ENCODE data around the gene SPATA13.

The SPATA13 gene

DNA sequence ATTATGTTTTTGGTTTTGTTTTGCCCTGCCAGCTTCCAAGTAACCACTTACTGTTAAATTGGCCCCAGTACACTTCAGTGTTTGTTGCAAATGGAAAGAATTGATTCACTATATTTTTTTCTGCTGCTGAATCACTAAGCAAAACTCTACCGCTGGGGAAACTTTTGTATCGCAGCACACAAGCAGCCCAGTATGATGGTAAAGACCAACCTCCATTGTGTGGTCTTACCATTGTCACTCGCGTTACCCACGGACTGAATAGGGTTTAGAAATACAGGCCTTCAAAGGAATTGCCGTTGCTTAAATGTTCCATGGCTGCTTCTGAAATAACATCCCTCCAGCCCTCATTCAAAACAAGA lies 7.9 kb downstream of the SPATA13 start:
- no peak for DNase-seq

DNA sequence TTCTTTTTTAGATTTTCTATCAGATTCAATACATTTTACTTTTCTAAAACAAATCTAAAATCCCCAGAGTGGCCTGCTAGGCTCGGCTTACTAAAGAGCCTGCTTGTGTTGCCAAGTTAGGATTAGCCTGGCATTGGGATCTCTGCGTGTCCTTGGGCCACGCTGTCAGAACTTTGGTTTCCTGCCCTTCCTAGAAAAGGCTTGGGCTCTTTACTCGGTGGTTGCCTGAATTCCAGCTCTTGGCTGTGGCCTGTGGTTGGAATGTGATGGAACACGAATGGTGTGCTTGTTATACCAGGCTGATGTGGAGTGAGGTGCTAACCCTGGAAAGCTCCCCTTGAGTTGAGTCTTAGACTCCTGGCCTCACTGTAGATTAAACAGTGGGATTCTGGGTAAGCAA lies 8.5 kb downstream of the SPATA13 start:
- DNase-seq = no peak

DNA sequence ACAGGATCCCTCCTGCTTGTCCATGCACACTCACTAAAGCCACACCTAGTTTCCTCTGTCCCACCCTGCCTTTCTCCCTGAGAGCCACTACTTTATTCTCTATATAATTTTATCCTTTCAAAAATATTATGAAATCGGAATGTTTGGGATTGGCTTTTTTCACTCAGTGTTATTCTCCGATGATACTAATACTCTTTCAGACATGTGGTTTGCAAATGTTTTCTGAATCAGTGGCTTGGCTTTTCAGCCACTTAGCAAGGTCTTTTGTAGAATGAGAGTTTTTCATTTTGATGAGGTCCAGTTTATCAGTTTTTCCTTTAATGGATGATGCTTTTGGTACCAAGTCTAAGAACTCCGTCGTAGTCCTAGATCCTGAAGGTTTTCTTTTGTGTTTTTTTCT lies 11.6 kb downstream of the SPATA13 start:
- DNase-seq = no peak

DNA sequence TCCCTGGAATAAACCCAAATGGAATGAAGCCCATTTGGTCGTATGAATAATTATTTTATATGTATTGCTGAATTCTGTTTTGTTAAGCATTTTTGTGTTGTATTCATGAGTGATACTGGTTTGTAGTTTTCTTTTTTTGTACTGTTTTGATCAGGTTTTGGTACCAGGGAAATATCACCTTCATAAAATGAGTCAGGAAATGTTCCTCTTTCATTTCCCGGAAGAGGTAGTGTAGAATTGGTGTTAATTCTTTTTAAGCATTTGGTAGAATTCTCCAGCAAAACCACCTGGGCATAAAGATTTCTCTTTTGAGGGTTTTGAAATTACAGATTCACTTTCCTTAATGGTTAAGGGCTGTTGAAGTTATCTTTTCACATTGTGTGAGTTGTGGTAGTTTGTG lies 13.3 kb downstream of the SPATA13 start:
- DNase-seq = no peak

DNA sequence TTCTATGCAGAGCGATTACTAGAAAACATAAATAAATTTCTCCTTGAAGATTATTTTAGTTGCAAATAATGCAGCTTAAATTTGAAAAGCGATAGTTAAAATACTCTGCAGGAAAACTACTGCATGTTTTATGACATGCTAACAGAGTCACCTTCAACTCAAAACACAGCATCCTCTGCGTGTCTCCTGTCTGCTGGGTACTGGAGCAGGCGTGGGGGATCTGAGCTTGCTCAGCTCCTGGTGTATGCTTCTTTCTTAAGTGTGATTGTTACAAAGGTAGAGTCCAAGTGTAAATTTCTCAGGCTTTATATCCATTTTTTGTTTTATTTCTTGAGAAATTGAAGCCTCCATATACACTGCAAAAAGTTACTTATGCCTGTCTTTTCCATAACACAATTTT lies 15.3 kb downstream of the SPATA13 start:
- DNase-seq = no peak

DNA sequence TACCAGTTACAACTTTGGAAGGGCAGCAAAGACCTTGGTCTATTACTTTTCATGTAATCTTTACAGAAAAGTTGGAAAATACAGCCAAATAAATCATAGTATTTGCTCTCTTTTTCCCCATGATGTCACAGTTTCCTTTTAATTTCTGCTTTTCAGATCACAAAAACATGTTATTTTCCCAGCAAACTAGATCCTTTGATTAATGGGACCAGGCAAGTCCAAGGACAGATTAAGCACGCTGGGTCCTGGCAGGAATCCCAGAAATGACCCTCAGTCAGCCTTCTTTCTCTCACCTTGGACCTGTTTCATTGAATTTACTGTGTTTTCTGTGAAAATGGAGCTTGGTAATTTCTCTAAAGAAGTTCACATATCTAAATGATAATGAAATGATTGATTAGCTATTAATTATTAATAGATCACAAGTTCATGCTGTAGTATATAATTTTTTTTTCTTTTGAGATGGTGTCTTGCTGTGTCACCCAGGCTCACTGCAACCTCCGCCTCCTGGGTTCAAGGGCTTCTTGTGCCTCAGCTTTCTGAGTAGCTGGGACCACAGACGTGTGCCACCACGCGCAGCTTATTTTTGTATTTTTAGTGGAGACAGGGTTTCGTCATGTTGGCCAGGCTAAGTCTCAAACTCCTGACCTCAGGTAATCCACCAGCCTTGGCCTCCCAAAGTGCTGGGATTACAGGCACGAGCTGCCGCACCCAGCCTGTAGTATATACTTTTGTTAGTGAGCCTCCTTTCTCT lies 16.0 kb downstream of the SPATA13 start:
- DNase-seq = no peak

DNA sequence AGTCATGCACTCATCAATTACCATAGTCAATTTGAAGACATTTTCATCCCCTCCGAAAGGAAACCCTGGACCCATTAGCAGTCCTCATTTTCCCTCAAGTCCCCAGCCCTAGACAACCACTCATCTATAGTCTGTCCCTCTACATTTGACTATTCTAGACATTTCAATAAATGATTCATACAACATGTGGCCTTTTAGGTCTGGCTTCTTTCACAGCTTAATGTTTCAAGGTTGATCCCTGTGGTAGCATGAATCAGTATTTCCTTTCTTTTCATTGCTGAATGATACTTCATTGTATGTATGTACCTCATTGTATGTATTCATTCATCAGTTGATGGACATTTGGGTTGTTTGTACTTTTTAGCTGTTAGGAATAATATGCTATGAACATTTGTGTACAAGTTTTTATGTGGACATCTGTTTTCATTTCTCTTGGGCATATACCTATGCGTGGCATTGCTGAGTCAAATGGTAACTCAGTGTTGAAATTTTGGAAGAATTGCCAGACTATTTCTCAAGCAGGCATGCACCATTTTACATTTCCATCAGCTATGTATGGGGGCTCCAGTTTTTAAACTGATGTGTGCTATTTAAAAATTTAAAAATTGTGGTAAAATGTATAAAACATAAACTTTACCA lies 18.4 kb downstream of the SPATA13 start:
- no peak for DNase-seq

DNA sequence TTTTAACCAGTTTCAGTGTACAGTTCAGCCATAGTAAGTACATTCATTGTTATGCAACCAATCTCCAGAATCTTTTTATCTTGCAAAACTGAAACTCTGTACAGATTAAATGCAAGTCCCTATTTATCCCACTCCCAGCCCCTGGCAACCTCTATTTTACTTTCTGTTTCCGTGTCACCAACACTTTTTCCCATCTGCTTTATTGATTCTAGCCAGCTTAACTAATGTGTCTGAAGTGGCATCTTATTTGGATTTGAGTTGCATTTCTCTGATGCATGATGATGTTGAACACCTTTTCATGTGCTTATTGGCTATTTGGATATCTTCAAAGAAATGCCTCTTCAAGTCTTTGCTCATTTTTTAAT lies 18.9 kb downstream of the SPATA13 start:
- DNase-seq = no peak

DNA sequence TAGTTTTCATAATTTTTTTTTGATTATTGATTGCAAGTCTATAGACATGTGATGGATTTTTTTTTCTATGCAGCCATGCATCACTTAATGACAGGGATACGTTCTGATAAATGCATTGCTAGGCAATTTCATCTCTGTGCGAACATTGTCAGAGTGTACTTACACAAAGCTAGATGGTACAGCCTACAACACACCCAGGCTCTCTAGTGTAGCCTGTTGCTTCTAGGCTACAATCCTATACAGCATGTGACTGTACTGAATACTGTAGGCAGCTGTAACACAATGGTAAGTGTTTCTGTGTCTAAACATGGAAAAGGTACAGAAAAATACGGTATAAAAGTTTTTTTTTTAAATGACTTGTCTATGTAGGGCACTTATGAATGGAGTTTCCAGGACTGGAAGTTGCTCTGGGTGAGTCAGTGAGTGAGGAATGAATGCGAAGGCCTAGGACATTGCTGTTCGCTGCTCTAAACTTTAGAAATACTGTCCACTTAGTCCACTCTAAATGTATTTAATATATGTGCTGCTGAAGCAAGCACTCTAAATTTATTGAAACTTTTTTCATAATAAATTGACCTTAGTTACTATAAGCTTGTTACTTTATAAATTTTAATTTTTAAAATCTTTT lies 20.3 kb downstream of the SPATA13 start:
- DNase-seq = no peak

DNA sequence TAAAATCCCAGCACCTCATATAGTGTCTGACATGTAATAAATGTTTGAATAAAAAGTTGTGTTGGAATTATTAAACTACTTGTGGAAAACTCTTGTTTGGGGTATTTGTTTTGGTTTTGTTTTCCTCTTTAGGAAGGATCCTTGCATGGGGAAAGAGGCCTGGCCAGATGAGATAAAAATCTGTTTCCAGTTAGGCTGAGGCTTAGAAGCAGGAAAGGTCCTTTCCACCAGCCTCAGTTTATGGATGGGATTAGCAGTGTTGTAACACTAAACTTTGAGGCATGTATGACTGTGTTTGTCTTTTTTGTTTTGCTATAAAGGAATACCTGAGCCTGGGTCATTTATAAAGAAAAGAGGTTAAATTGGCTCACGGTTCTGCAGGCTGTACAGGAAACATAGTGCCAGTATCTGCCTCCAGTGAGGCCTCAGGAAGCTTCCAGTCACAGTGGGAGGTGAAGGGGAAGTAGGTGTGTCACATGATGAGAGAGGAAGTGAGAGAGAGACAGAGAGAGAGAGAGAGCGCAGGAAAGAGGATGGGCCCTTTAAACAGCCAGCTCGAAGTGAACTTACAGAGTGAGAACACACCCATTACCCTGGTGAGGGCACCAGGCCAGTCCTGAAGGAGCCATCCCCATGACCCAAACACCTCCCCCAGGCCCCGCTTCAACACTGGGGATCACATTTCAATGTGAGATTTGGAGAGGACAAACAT lies 21.6 kb downstream of the SPATA13 start:
- no peak for DNase-seq

DNA sequence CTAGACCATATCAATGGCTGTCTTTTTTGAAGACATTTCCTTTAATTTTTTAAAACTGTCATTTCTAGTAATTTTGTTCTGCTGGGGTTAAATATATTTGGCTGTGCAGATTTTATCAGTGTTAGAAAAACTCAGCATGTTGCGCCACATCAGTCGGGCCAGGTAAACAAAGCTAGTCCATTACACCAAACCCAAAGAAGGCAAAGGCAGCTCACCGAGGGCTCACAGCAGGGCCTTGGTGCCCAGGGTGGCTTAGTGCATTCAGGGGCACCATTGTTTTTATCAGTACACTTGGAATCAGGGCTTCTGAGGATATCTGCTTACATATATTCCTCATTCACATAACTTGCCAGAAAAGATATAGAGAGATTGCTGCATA lies 22.2 kb downstream of the SPATA13 start:
- no peak for DNase-seq

DNA sequence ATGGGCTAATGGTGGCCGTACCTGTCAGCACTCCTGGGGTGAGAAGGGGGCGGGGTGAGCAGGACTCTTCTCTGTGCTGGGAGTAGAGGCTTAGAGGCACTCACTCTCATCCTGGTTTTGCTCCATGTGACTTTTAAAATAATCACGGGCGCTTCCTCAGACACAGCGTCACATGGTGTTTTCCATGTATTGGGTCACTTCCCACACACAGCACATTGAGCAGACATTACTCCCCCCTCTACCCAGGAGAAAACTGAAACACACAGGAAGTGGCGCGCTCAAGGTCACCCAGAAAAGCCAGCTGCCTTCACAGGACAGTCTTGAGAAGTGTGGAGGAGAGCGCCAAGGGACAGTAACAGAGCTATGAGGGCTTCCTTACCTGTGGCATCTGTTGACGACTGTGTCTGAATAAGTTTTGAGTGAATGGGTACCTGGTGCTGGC lies 23.2 kb downstream of the SPATA13 start:
- DNase-seq = no peak

DNA sequence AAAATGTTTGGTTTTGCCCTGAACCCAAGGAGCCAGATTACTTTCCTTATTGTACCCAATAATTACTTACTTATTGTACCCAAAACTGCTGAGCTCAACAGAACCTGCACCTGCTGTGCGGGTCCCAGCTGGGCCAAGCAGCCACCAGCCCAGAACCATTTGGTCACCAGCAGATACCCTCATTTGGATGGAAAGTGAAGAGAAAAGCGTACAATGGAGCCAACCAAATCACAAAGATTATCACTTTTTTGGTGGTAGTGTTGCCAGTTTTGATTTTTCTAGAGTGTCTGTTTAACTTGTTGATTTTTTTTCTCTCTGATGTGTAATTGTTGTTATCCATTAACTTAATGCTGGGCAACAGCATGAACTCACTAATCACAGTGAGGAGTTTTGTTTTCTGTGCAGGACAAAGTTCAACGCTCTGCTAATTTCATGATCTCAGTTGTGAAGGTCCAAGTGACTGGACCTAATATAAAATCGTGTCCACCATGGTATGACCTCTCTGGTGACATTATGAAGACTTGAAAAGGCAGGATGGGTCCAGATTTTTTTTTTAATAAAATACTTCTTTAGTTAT lies 23.8 kb downstream of the SPATA13 start:
- no peak for DNase-seq

DNA sequence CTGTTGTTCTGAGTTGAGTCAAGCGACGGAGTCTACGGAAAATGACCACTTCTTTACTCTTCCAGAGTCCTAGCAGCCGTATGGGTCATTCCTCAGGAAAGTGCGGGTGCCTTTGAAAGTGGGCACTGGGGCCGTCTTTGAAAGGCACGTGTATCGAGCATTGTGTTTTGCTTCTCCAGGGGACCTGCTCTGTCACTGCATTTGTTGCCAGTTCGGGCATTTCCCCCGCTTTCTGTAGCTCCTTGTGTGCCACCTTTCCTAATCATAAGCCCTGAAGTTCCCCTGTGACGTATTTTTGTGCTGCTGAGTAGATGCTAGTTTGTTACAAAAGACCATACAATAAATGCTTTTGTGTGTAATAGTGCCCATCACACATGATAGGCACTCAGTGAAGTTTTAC lies 24.4 kb downstream of the SPATA13 start:
- DNase-seq = no peak

DNA sequence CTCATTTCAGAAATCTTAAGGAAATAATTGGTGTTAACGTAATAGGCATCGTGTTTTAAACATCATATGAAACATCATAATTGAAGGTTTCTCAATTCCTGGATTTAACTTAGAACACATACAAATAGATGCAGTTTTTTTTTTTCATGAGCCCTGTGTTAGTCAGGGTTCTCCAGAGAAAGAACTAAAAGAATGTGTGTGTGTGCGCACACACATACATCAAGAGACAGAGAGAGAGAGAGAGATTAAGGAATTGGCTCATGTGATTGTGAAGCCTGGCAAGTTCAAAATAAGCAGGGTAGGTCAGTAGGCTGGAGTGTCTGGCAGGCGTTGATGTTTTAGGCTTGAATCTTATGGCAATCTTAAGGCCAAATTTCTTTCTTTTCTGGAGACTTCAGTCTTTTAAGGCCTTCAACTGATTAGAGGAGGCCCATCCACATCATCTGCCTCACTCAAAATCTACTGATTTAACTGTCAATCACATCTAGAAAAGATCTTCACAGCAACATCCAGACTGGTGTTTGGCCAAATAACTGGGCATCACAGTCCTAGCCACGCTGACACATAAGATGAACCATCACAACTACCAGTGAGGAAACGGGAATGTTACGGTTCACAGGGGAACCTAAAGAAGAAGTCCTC lies 25.2 kb downstream of the SPATA13 start:
- no peak for DNase-seq

DNA sequence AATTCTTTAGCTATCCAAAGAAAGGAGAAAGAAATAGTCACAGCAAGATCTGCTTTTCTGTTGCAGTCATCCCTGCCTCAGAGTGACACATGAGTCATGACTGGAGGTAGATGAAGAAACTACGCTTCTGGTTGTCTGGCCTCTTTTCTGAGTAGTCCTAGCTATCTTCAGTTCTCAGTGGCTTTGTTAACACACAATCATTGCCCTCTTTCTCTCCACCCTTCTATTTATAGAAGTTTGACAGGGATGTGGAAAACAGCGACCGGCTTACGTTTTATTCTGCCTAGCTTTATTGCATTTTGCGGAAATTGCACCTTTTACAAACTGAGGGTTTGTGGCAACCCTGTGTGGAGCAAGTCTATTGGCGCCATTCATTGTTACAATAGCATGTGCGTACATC lies 26.7 kb downstream of the SPATA13 start:
- DNase-seq = no peak

DNA sequence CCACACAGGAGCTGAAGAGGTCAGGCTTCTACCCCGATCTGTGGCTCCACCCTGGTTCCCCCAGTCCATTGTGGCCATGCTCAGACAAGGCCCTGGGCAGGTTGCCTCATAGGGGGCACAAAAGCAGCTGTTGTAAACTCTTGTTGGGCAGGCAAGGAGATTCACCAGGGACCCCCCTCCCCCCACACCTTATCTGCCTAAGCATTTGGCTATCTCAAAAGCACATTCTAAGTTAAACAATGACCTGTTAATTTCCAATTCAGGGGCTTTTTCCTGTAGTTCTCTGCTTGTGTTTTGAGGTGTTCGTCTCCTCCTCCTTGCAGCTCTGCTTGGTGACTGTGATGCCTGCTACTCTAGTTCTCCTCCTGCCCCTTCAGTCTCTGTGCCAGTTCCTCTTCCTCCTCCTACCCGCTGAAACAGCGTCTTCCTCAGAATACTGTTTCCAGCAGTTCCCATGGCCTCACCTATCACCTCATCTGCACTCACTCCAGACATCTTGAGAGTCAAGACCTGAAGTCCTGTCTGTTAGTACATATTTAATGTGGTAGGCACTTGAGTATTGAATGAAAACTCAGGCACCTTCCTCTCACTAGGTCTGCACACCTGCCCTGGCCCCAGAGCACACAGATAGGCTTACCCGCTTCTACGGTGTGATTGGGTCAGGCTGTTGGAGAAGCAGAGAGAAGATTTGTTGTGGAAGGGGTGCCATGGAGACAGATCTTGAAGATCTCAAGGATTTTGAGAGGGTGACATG lies 31.7 kb downstream of the SPATA13 start:
- DNase-seq = no peak

DNA sequence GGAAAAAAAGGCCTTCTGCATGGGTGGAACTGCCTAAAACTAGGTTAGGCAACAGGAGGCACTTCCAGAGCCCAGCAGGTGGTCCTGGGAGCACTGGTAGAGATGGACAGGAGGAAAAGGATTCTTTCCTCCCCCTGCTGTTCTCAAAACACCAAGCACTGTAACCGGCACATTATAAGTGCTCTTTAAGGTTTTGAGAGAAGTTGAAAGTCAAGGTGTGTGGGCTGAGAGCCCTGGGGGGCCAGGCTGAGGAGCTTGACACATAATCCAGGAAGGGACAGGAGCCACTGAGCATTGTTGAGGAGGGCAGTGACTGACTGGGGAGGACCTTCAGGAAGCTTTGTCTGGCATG lies 32.3 kb downstream of the SPATA13 start:
- DNase-seq = no peak

DNA sequence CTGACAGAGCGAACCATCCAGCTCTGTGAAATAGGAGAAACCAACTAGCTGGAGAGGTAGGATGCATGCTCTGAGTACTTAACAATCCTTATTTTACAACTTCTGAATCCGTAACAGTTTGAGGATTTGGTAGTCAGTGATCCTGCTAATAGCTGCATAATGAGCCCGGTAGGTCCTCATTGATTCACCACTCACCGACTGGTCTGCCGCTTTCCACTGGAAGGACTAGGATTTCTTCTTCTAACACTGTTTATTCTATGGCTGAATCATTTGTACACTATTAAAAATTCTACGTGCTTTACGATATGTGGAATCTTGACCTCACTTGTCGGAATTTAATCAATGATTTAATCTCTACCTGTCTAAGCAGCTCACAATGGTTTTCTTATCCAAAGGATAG lies 33.9 kb downstream of the SPATA13 start:
- no peak for DNase-seq

DNA sequence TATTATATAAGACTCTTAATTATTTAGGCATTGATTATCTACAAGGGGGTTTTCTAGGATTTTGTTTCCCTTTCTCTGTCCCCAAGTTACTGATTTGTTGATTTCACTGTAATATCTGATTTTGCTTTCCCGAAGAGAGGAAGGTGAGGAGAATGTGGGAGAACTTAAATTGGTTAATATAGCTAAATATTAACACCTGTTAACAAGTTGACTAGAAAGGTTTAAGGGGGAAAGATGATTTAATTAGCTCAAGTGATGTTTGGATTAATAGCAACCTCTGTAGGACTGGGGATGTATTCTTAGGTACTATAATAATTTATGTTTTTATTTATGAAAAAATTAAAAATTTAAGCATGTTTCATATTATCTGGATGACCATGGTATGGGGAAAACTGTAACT lies 35.1 kb downstream of the SPATA13 start:
- DNase-seq = no peak

DNA sequence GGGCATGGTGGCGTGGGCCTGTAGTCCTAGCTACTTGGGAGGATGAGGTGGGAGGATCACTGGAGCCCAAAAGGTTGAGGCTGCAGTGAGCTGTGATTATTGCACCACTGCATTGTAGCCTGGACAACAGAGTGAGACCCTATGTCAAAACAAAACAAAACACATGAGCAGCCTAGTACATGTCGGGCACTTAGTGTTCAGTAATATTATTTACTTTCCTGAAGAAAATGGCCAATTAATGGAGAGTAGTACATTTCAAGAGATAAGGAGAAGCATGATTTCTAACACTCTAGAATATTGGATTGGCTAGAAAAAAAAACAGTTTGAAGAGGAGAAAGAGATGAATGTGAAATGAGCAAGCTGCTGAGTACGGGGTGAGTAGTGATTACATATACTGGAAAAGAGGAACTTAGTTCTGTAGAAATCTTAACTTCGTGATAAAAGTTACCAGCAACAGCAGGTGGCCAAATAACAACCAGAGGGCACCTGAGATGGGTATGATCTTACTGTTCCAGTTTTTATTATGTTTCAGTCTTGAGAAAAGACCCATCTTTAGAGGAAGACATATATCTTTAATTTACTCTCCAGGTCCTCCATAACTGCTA lies 36.2 kb downstream of the SPATA13 start:
- no peak for DNase-seq

DNA sequence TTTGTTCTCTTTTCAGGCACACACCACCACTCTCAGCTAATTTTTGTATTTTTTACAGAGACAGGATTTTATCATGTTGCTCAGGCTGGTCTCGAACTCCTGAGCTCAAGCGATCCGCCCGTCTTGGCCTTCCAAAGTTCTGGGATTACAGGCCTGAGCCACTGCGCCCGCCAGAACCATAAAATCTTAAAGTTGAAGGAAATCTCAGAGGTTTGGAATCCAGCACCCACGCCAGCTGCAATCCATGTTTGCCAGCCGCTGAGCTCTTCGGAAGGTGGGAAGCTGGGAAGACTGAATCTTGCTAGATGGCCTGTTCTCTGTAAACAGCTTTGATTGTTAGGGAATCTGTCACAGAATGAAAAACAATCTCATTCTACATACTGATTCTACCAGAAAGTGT lies 38.5 kb downstream of the SPATA13 start:
- DNase-seq = no peak
